HL-60 (cell line): ENCODE data around the gene CDK6.

Experiments
- GABPA ChIP-seq: IDR thresholded peaks from 2 replicates; pipeline ENCODE4 v1.6.1; 2012; ENCODE audit warnings: low read depth
- POLR2AphosphoS5 ChIP-seq: IDR thresholded peaks from 2 replicates; pipeline ENCODE4 v1.6.1; 2012; ENCODE audit warnings: low read depth
- TF ChIP-seq, protein P1 (sequence below): IDR thresholded peaks from one replicate; pipeline ENCODE4 v1.5.1; 2011; ENCODE audit warnings: low read length, control low read depth, inconsistent platforms; ENCODE audit not compliant: insufficient read depth

- TF ChIP-seq, protein P1, sequence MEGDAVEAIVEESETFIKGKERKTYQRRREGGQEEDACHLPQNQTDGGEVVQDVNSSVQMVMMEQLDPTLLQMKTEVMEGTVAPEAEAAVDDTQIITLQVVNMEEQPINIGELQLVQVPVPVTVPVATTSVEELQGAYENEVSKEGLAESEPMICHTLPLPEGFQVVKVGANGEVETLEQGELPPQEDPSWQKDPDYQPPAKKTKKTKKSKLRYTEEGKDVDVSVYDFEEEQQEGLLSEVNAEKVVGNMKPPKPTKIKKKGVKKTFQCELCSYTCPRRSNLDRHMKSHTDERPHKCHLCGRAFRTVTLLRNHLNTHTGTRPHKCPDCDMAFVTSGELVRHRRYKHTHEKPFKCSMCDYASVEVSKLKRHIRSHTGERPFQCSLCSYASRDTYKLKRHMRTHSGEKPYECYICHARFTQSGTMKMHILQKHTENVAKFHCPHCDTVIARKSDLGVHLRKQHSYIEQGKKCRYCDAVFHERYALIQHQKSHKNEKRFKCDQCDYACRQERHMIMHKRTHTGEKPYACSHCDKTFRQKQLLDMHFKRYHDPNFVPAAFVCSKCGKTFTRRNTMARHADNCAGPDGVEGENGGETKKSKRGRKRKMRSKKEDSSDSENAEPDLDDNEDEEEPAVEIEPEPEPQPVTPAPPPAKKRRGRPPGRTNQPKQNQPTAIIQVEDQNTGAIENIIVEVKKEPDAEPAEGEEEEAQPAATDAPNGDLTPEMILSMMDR: no peak
- TF ChIP-seq POLR2AphosphoS5 (no peak), GABPA (no peak)
Observed at GRCh38 chr7:92874567-92874966, 38.2 kb upstream of the CDK6 start.
